BLaER1 (cell line): ENCODE data around the gene SCUBE1.
A peak's percentile ranks its signal among the peaks of the same experiment; 100 is the strongest.

Experiments
- H3K27ac ChIP-seq: shearing (Covaris generic); formaldehyde crosslinking; 2 replicates; pipeline ENCODE4 v1.8.1; 2022
- H3K27me3 ChIP-seq: shearing (Covaris generic); formaldehyde crosslinking; 2 replicates; pipeline ENCODE4 v1.8.1; 2022
- H3K36me3 ChIP-seq: shearing (Covaris generic); formaldehyde crosslinking; 2 replicates; pipeline ENCODE4 v1.8.1; 2022
- H3K4me1 ChIP-seq: shearing (Covaris generic); formaldehyde crosslinking; 2 replicates; pipeline ENCODE4 v1.8.1; 2022
- H3K4me2 ChIP-seq: shearing (Covaris generic); formaldehyde crosslinking; 2 replicates; pipeline ENCODE4 v1.8.1; 2022
- H3K4me3 ChIP-seq: shearing (Covaris generic); formaldehyde crosslinking; 2 replicates; pipeline ENCODE4 v1.8.1; 2022
- H3K9ac ChIP-seq: shearing (Covaris generic); formaldehyde crosslinking; 2 replicates; pipeline ENCODE4 v1.8.1; 2022
- H3K9me3 ChIP-seq: shearing (Covaris generic); formaldehyde crosslinking; 2 replicates; pipeline ENCODE4 v1.8.1; 2022
- H4K20me1 ChIP-seq: shearing (Covaris generic); formaldehyde crosslinking; 2 replicates; pipeline ENCODE4 v1.8.1; 2022
- Cebpa-rat ChIP-seq: shearing (Covaris generic); IDR thresholded peaks from 2 replicates; pipeline ENCODE4 v1.8.1; 2022

Gene SCUBE1

GRCh38 chr22:43171019-43171491, 172.1 kb downstream of the SCUBE1 start:
- no peak for TF ChIP-seq Cebpa-rat
- H3K9ac ChIP-seq, result no peak overlapping the region
- H3K9me3 ChIP-seq, result no peaks in the 10 kb centered on the region
- H3K4me3 ChIP-seq, result no peak overlapping the region
- peaks cover 47% of the 10 kb centered on the region for H3K4me1 ChIP-seq
- peak overlapping the region; percentile 44 for H3K4me2 ChIP-seq
- H3K36me3 ChIP-seq, result peaks cover 100% of the 10 kb centered on the region
- peaks cover 9% of the 10 kb centered on the region; the same call in 1 of the 2 replicates for H4K20me1 ChIP-seq
- no peaks in the 10 kb centered on the region for H3K27me3 ChIP-seq
- H3K27ac ChIP-seq, result 0 out of 2 replicates have a peak overlapping the region, but pooled peaks have one; percentile 11

GRCh38 chr22:43170131-43170480, 173.1 kb downstream of the SCUBE1 start:
- H3K4me1 ChIP-seq, result peaks cover 53% of the 10 kb centered on the region
- no peak overlapping the region for H3K4me3 ChIP-seq
- H3K27me3 ChIP-seq, result no peaks in the 10 kb centered on the region
- peaks cover 13% of the 10 kb centered on the region for H4K20me1 ChIP-seq
- no peak overlapping the region for H3K27ac ChIP-seq
- H3K9me3 ChIP-seq, result no peaks in the 10 kb centered on the region
- peaks cover 91% of the 10 kb centered on the region for H3K36me3 ChIP-seq
- H3K4me2 ChIP-seq, result no peak overlapping the region
- H3K9ac ChIP-seq, result no peak overlapping the region
- TF ChIP-seq Cebpa-rat, result no peak

GRCh38 chr22:43169310-43170130, 173.7 kb downstream of the SCUBE1 start:
- Histone ChIP-seq H3K27me3 (no peaks in the 10 kb centered on the region), H3K4me3 (no peak overlapping the region), H3K36me3 (peaks cover 85% of the 10 kb centered on the region), H4K20me1 (peaks cover 19% of the 10 kb centered on the region), H3K9ac (0 out of 2 replicates have a peak overlapping the region, but pooled peaks have one; percentile 50), H3K27ac (no peak overlapping the region), H3K9me3 (no peaks in the 10 kb centered on the region), H3K4me2 (no peak overlapping the region), H3K4me1 (peaks cover 59% of the 10 kb centered on the region)
- TF ChIP-seq Cebpa-rat, result no peak

GRCh38 chr22:43168471-43169309, 174.5 kb downstream of the SCUBE1 start:
- peak overlapping the region; percentile 49; the same call in 1 of the 2 replicates for H3K27ac ChIP-seq
- peaks cover 28% of the 10 kb centered on the region for H4K20me1 ChIP-seq
- H3K27me3 ChIP-seq, result no peaks in the 10 kb centered on the region
- H3K9me3 ChIP-seq, result no peaks in the 10 kb centered on the region
- TF ChIP-seq Cebpa-rat, result no peak
- H3K4me1 ChIP-seq, result peaks cover 67% of the 10 kb centered on the region
- H3K36me3 ChIP-seq, result peaks cover 77% of the 10 kb centered on the region
- H3K4me3 ChIP-seq, result no peak overlapping the region
- H3K9ac ChIP-seq, result peak overlapping the region; percentile 50; the same call in 1 of the 2 replicates
- H3K4me2 ChIP-seq, result peak overlapping the region; percentile 30

- no peak for TF ChIP-seq Cebpa-rat
- Histone ChIP-seq H3K36me3 (peaks cover 75% of the 10 kb centered on the region), H3K9ac (no peak overlapping the region)
Measured at GRCh38 chr22:43167001-43167589, 176.1 kb downstream of the SCUBE1 start.

GRCh38 chr22:43166132-43166930, 176.8 kb downstream of the SCUBE1 start:
- Histone ChIP-seq H3K4me3 (no peak overlapping the region), H3K4me1 (peaks cover 73% of the 10 kb centered on the region), H3K36me3 (peaks cover 73% of the 10 kb centered on the region), H4K20me1 (peaks cover 45% of the 10 kb centered on the region), H3K4me2 (no peak overlapping the region; the same call in 1 of the 2 replicates), H3K9me3 (no peaks in the 10 kb centered on the region), H3K27ac (no peak overlapping the region), H3K9ac (no peak overlapping the region), H3K27me3 (no peaks in the 10 kb centered on the region)
- no peak for TF ChIP-seq Cebpa-rat

More at GRCh38 chr22:43167001-43167589, 176.1 kb downstream of the SCUBE1 start:
- H3K27me3 ChIP-seq, result no peaks in the 10 kb centered on the region
- no peak overlapping the region for H3K27ac ChIP-seq
- peaks cover 43% of the 10 kb centered on the region for H4K20me1 ChIP-seq
- no peak overlapping the region for H3K4me3 ChIP-seq
- no peaks in the 10 kb centered on the region for H3K9me3 ChIP-seq
- H3K4me1 ChIP-seq, result peaks cover 80% of the 10 kb centered on the region
- H3K4me2 ChIP-seq, result no peak overlapping the region

- no peak overlapping the region for H3K4me3 ChIP-seq
- peaks cover 62% of the 10 kb centered on the region for H3K4me1 ChIP-seq
- H4K20me1 ChIP-seq, result peaks cover 59% of the 10 kb centered on the region
- H3K27me3 ChIP-seq, result no peaks in the 10 kb centered on the region
- peak overlapping the region; percentile 78 for H3K4me2 ChIP-seq
- H3K9ac ChIP-seq, result peak overlapping the region; percentile 45; the same call in 1 of the 2 replicates
- peaks cover 73% of the 10 kb centered on the region for H3K36me3 ChIP-seq
- H3K9me3 ChIP-seq, result no peaks in the 10 kb centered on the region
- no peak for TF ChIP-seq Cebpa-rat
- no peak overlapping the region for H3K27ac ChIP-seq
Measured at GRCh38 chr22:43164636-43165035, 178.5 kb downstream of the SCUBE1 start.

- Histone ChIP-seq H3K4me1 (peaks cover 61% of the 10 kb centered on the region), H3K27me3 (no peaks in the 10 kb centered on the region), H3K27ac (peak overlapping the region; percentile 60), H3K9me3 (no peaks in the 10 kb centered on the region), H4K20me1 (peaks cover 72% of the 10 kb centered on the region), H3K9ac (peak overlapping the region; percentile 57), H3K4me2 (peak overlapping the region; percentile 78), H3K36me3 (peaks cover 73% of the 10 kb centered on the region), H3K4me3 (no peak overlapping the region)
- no peak for TF ChIP-seq Cebpa-rat
Measured at GRCh38 chr22:43163241-43163795, 179.9 kb downstream of the SCUBE1 start.
